ENCODE measurements around the gene SLC25A33. TPM values are rescaled to one million over a fixed set of nuclear protein-coding genes. Genes with fewer than 3 reads are reported as not detected.
A peak's percentile ranks its signal among the peaks of the same experiment; 100 is the strongest.

Gene SLC25A33
- total and polyA plus RNA-seq, 7 experiments from 2014 or later: 2.5 to 8.0 (median 5.3) TPM

- no peaks in the 10 kb centered on the region for H3K9me3 ChIP-seq (ENCODE audit: control insufficient read depth in 2 of 3, low read length in 3 of 3)
- CTCF ChIA-PET: interaction anchor here (0.7 to 1.4 kb wide), 3 partner anchors 36 to 620 kb away, joined by 3 to 4 read pairs (median 3); no protein-coding TSS in a partner anchor
- peak overlapping the region; percentile 38 to 97 (median 85) for H3K27ac Mint-ChIP-seq
- intact Hi-C loops (cut with micrococcal nuclease): loop anchor here (2.0 to 10.0 kb wide), 7 partner anchors 21 to 1573 kb away; partner anchors contain the start of genes DFFA (in 1 of the 2), ENO1 (in 1 of the 2), LZIC (in 1 of the 2) and NMNAT1 (in 1 of the 2)
- ATAC-seq (no peak), DNase-seq (no peak)
- H3K4me1 Mint-ChIP-seq: peaks cover 18 to 38% (median 31%) of the 10 kb centered on the region in 7 donors
- H3K27me3 Mint-ChIP-seq: no peaks in the 10 kb centered on the region
- no peak overlapping the region for H3K27ac ChIP-seq (ENCODE audit: low read depth, low read length)
- no peaks in the 10 kb centered on the region for H3K9me3 Mint-ChIP-seq
- H3K4me3 ChIP-seq (ENCODE audit: low read length): no peak overlapping the region
- no peaks in the 10 kb centered on the region for H3K36me3 ChIP-seq (ENCODE audit: control insufficient read depth in 2 of 3, insufficient read depth in 3 of 3, low read length in 3 of 3)
- H3K36me3 Mint-ChIP-seq: peaks cover 0 to 3% (median 0%) of the 10 kb centered on the region in 5 donors
- peaks cover 5 to 8% of the 10 kb centered on the region in 2 donors for H3K4me1 ChIP-seq (ENCODE audit: control insufficient read depth in 2 of 2, insufficient read depth in 2 of 2, low read length in 2 of 2)
- POLR2A ChIA-PET: interaction anchor here (0.5 to 0.6 kb wide), 3 partner anchors 175 to 1194 kb away, joined by 3 to 4 read pairs (median 3); no protein-coding TSS in a partner anchor
- H3K4me3 Mint-ChIP-seq: peak overlapping the region; percentile 29 to 87 (median 80)
- no peaks in the 10 kb centered on the region for H3K27me3 ChIP-seq (ENCODE audit: control insufficient read depth in 2 of 2, insufficient read depth in 2 of 2, low read length in 2 of 2)
These were observed 1.2 kb upstream of the SLC25A33 start for GRCh38 chr1:9537863-9538668.

GRCh38 chr1:9538669-9539164 lies 548 bp upstream of the SLC25A33 start:
- Histone ChIP-seq H3K4me1 (ENCODE audit: control insufficient read depth in 2 of 2, insufficient read depth in 2 of 2, low read length in 2 of 2) (peaks cover 5 to 8% of the 10 kb centered on the region in 2 donors), H3K4me3 (ENCODE audit: low read length) (peak overlapping the region; percentile 32), H3K27ac (ENCODE audit: low read depth, low read length) (peak overlapping the region; percentile 65), H3K9me3 (ENCODE audit: control insufficient read depth in 2 of 3, low read length in 3 of 3) (no peaks in the 10 kb centered on the region), H3K36me3 (ENCODE audit: control insufficient read depth in 2 of 3, insufficient read depth in 3 of 3, low read length in 3 of 3) (no peaks in the 10 kb centered on the region), H3K27me3 (ENCODE audit: control insufficient read depth in 2 of 2, insufficient read depth in 2 of 2, low read length in 2 of 2) (no peaks in the 10 kb centered on the region)
- H3K27ac Mint-ChIP-seq: peak overlapping the region; percentile 85 to 97 (median 90)
- ATAC-seq (no peak), DNase-seq (peak in 1 of 9 donors; percentile 23)
- CTCF ChIA-PET: interaction anchor here (0.7 to 1.4 kb wide), 2 partner anchors 35 to 43 kb away, joined by 3 to 4 read pairs; no protein-coding TSS in a partner anchor
- H3K4me1 Mint-ChIP-seq: peaks cover 18 to 38% (median 31%) of the 10 kb centered on the region in 7 donors
- H3K9me3 Mint-ChIP-seq: no peaks in the 10 kb centered on the region
- H3K27me3 Mint-ChIP-seq: no peaks in the 10 kb centered on the region
- POLR2A ChIA-PET: interaction anchor here (1.0 kb wide), 1 partner anchor 15 kb away, joined by 4 read pairs; no protein-coding TSS in a partner anchor
- H3K36me3 Mint-ChIP-seq: peaks cover 0 to 3% (median 0%) of the 10 kb centered on the region in 5 donors
- intact Hi-C loops (cut with micrococcal nuclease): loop anchor here (1.0 to 10.0 kb wide), 11 partner anchors 20 to 1574 kb away; partner anchors contain the start of genes CTNNBIP1 (in 2 of the 2), TMEM201 (in 2 of the 2), DFFA (in 1 of the 2) and ENO1 (in 1 of the 2)
- peak overlapping the region; percentile 77 to 90 (median 86) for H3K4me3 Mint-ChIP-seq

GRCh38 chr1:9539829-9540550 lies 725 bp downstream of the SLC25A33 start:
- Mint-ChIP-seq H3K9me3 (no peaks in the 10 kb centered on the region), H3K36me3 (peaks cover 0 to 3% (median 0%) of the 10 kb centered on the region in 5 donors), H3K27ac (peak overlapping the region in 8 of 9 donors; percentile 46 to 95 (median 84)), H3K4me3 (peak overlapping the region; percentile 86 to 93 (median 90)), H3K27me3 (no peaks in the 10 kb centered on the region), H3K4me1 (peaks cover 18 to 40% (median 37%) of the 10 kb centered on the region in 7 donors)
- H3K27ac ChIP-seq (ENCODE audit: low read depth, low read length): peak overlapping the region; percentile 73
- POLR2A ChIA-PET: interaction anchor here (1.0 kb wide), 1 partner anchor 13 kb away, joined by 4 read pairs; no protein-coding TSS in a partner anchor
- CTCF ChIA-PET: no interaction called here
- H3K36me3 ChIP-seq (ENCODE audit: control insufficient read depth in 2 of 3, insufficient read depth in 3 of 3, low read length in 3 of 3): no peaks in the 10 kb centered on the region
- intact Hi-C loops (cut with micrococcal nuclease): loop anchor here (1.0 to 10.0 kb wide), 11 partner anchors 19 to 1575 kb away; partner anchors contain the start of genes CTNNBIP1 (in 2 of the 2), TMEM201 (in 2 of the 2), DFFA (in 1 of the 2) and ENO1 (in 1 of the 2)
- peak in 6 of 9 donors; percentile 6 to 74 (median 19) for DNase-seq
- no peaks in the 10 kb centered on the region for H3K27me3 ChIP-seq (ENCODE audit: control insufficient read depth in 2 of 2, insufficient read depth in 2 of 2, low read length in 2 of 2)
- peak; percentile 57 for ATAC-seq
- peaks cover 5 to 8% of the 10 kb centered on the region in 2 donors for H3K4me1 ChIP-seq (ENCODE audit: control insufficient read depth in 2 of 2, insufficient read depth in 2 of 2, low read length in 2 of 2)
- H3K4me3 ChIP-seq (ENCODE audit: low read length): peak overlapping the region; percentile 58
- no peaks in the 10 kb centered on the region for H3K9me3 ChIP-seq (ENCODE audit: control insufficient read depth in 2 of 3, low read length in 3 of 3)

- H3K4me3 Mint-ChIP-seq: peak overlapping the region in 9 of 10 donors; percentile 3 to 64 (median 52)
- CTCF ChIA-PET: no interaction called here
- intact Hi-C loops (cut with micrococcal nuclease): no loop called here
- peak overlapping the region in 3 of 9 donors; percentile 45 to 90 (median 65) for H3K27ac Mint-ChIP-seq
- H3K9me3 ChIP-seq (ENCODE audit: control insufficient read depth in 2 of 3, low read length in 3 of 3): no peaks in the 10 kb centered on the region
- H3K9me3 Mint-ChIP-seq: no peaks in the 10 kb centered on the region
- POLR2A ChIA-PET: no interaction called here
- DNase-seq (peak in 3 of 9 donors; percentile 19 to 36 (median 29)), ATAC-seq (no peak)
- H3K27me3 ChIP-seq (ENCODE audit: control insufficient read depth in 2 of 2, insufficient read depth in 2 of 2, low read length in 2 of 2): no peaks in the 10 kb centered on the region
- no peaks in the 10 kb centered on the region for H3K36me3 ChIP-seq (ENCODE audit: control insufficient read depth in 2 of 3, insufficient read depth in 3 of 3, low read length in 3 of 3)
- H3K4me3 ChIP-seq (ENCODE audit: low read length): no peak overlapping the region
- H3K4me1 ChIP-seq (ENCODE audit: control insufficient read depth in 2 of 2, insufficient read depth in 2 of 2, low read length in 2 of 2): peaks cover 5 to 8% of the 10 kb centered on the region in 2 donors
- peaks cover 18 to 46% (median 38%) of the 10 kb centered on the region in 7 donors for H3K4me1 Mint-ChIP-seq
- peaks cover 0 to 3% (median 0%) of the 10 kb centered on the region in 5 donors for H3K36me3 Mint-ChIP-seq
- no peaks in the 10 kb centered on the region for H3K27me3 Mint-ChIP-seq
- no peak overlapping the region for H3K27ac ChIP-seq (ENCODE audit: low read depth, low read length)
These were observed 3.2 kb downstream of the SLC25A33 start for GRCh38 chr1:9542430-9542829.

- ChIA-PET CTCF (no interaction called here), POLR2A (no interaction called here)
- Mint-ChIP-seq H3K4me3 (no peak overlapping the region), H3K27ac (peak overlapping the region in 2 of 9 donors; percentile 64 to 67), H3K9me3 (no peaks in the 10 kb centered on the region), H3K36me3 (peaks cover 0 to 3% (median 0%) of the 10 kb centered on the region in 5 donors), H3K27me3 (no peaks in the 10 kb centered on the region), H3K4me1 (peaks cover 8 to 40% (median 23%) of the 10 kb centered on the region in 7 donors)
- Histone ChIP-seq H3K27ac (ENCODE audit: low read depth, low read length) (no peak overlapping the region), H3K27me3 (ENCODE audit: control insufficient read depth in 2 of 2, insufficient read depth in 2 of 2, low read length in 2 of 2) (no peaks in the 10 kb centered on the region), H3K4me3 (ENCODE audit: low read length) (no peak overlapping the region), H3K4me1 (ENCODE audit: control insufficient read depth in 2 of 2, insufficient read depth in 2 of 2, low read length in 2 of 2) (no peaks in the 10 kb centered on the region), H3K36me3 (ENCODE audit: control insufficient read depth in 2 of 3, insufficient read depth in 3 of 3, low read length in 3 of 3) (no peaks in the 10 kb centered on the region), H3K9me3 (ENCODE audit: control insufficient read depth in 2 of 3, low read length in 3 of 3) (no peaks in the 10 kb centered on the region)
- DNase-seq: no peak
- ATAC-seq: no peak
- intact Hi-C loops (cut with micrococcal nuclease): no loop called here
These were observed 5.7 kb downstream of the SLC25A33 start for GRCh38 chr1:9544926-9545325.

All from naive thymus-derived CD4-positive, alpha-beta T cell (primary cell).